ENCODE results near the gene PLEKHA1. TPM values are rescaled to one million over a fixed set of nuclear protein-coding genes. Genes with fewer than 3 reads are reported as not detected.

Gene PLEKHA1
- total and polyA plus RNA-seq, 2 donors (not counting 1 experiment from before 2014, with no cell fraction given) = 9.0 to 34.0 TPM

DNA sequence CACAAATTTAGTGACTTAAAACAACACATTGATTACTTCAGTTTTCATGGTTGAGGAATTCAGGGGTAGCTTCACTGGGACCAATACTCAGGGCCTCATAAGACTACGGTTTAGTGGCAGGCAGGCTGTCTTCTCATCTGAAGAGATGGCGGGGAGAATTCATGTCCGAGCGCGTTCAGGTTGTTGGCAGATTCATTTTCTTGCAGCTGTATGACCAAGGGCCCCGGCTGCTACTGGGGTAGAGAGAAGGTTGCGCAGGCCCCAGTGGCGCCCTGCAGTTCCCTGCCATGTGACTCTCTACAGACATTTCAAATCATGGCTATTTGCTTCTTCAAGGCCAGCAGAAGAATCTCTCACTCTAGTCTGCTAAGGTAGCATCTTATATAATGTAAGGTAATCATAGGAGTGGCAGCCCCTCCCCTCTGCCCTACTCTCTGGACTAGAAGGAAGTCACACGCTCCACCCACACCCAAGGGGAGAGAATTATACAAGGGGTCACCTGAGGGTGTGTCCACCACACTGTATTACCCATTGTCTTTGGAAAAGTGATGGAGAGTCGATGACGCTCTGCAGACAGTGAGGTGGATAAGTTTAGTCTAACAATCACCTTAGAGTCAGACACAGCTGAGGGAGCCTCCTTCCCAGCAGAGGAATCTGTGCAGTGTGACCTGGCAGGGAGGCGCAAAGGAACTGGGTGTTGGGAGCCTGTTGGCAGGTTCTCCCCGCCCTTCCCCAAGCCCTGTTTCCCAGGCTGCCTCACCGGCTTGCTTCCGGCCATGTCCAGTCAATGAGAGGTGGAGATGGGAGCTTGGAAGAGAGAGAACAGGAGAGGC is 35.7 kb upstream of the PLEKHA1 start:
- ChIA-PET POLR2A (no interaction called here), CTCF (interaction anchor here (4.4 kb wide), 1 partner anchor 96 kb away, joined by 23 read pairs; no protein-coding TSS in a partner anchor)
- Histone ChIP-seq H3K27ac (ENCODE audit: low read length in 2 of 2) (no peak overlapping the region), H3K9ac (ENCODE audit: low read length) (no peak overlapping the region), H3K4me2 (replicated peaks; ENCODE audit: low read depth, low read length, poor library complexity, severe bottlenecking) (no peak overlapping the region), H3K9me3 (ENCODE audit: control extremely low read depth in 1 of 3, control insufficient read depth in 2 of 3, insufficient read depth in 1 of 3, low read length in 2 of 3) (no peaks in the 10 kb centered on the region), H3K4me3 (ENCODE audit: control extremely low read depth in 1 of 5, extremely low read depth in 1 of 5, insufficient read depth in 1 of 5, low read depth in 2 of 5, low read length in 4 of 5) (no peak overlapping the region), H3K27me3 (replicated peaks in 1 of 4; ENCODE audit: control extremely low read depth in 1 of 4, control insufficient read depth in 3 of 4, insufficient read depth in 4 of 4, low read length in 3 of 4) (no peaks in the 10 kb centered on the region), H3K36me3 (replicated peaks in 1 of 2; ENCODE audit: control extremely low read depth in 1 of 2, control insufficient read depth in 1 of 2, extremely low read depth in 1 of 2, insufficient read depth in 2 of 2, low read length in 1 of 2) (no peaks in the 10 kb centered on the region), H3K4me1 (ENCODE audit: control insufficient read depth in 2 of 2, insufficient read depth in 2 of 2, low read length in 2 of 2) (peaks cover 8% of the 10 kb centered on the region in 2 donors), H3K79me2 (ENCODE audit: control insufficient read depth, insufficient read depth, low read length) (no peaks in the 10 kb centered on the region), H4K20me1 (ENCODE audit: control insufficient read depth, insufficient read depth, low read length, poor library complexity, severe bottlenecking) (no peaks in the 10 kb centered on the region), H2AFZ (ENCODE audit: insufficient read depth, low read depth, low read length, poor library complexity, severe bottlenecking) (no peak overlapping the region)
- H3K27me3 Mint-ChIP-seq = peaks cover 32% of the 10 kb centered on the region
- no peaks in the 10 kb centered on the region for H3K9me3 Mint-ChIP-seq (ENCODE audit: insufficient read depth)
- intact Hi-C loops (cut with micrococcal nuclease) = no loop called here
- peaks cover 11% of the 10 kb centered on the region for H3K4me1 Mint-ChIP-seq
- H3K4me3 Mint-ChIP-seq = no peak overlapping the region
- 91% methylated on average over 10 of the region's 15 CpGs for WGBS (ENCODE audit: insufficient coverage)
- no peak for ATAC-seq (ENCODE audit: low read depth)
- H3K27ac Mint-ChIP-seq = no peak overlapping the region
- TF ChIP-seq, protein P1, sequence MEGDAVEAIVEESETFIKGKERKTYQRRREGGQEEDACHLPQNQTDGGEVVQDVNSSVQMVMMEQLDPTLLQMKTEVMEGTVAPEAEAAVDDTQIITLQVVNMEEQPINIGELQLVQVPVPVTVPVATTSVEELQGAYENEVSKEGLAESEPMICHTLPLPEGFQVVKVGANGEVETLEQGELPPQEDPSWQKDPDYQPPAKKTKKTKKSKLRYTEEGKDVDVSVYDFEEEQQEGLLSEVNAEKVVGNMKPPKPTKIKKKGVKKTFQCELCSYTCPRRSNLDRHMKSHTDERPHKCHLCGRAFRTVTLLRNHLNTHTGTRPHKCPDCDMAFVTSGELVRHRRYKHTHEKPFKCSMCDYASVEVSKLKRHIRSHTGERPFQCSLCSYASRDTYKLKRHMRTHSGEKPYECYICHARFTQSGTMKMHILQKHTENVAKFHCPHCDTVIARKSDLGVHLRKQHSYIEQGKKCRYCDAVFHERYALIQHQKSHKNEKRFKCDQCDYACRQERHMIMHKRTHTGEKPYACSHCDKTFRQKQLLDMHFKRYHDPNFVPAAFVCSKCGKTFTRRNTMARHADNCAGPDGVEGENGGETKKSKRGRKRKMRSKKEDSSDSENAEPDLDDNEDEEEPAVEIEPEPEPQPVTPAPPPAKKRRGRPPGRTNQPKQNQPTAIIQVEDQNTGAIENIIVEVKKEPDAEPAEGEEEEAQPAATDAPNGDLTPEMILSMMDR (IDR thresholded peaks at IDR 0.05) = no peak
- TF ChIP-seq EZH2 (IDR thresholded peaks at IDR 0.05; ENCODE audit: borderline replicate concordance, insufficient read depth, low read depth, low read length, poor library complexity, severe bottlenecking) = no peak
- DNase-seq = no peak

Measured in B cell (primary cell).